Activated naive CD4-positive, alpha-beta T cell treated with anti-CD3 and anti-CD28 coated beads for 36 hours (primary cell): ENCODE measurements around the gene NEFH. TPM values are rescaled to one million over a fixed set of nuclear protein-coding genes. Genes with fewer than 3 reads are reported as not detected.

Source experiments
- CTCF ChIA-PET: fragments of 350-600 bp; sonication (Branson Sonifier 250); formaldehyde crosslinking; loops from one replicate; lab custom pipeline; 2021; ENCODE audit warnings: antibody characterized with exemption; lab: Charles Lee
- DNase-seq: peaks from one replicate; pipeline ENCODE4 v3.0.0-alpha.2; 2020
- H3K27ac Mint-ChIP-seq: one replicate; pipeline ENCODE4 v1.8.0; 2021; ENCODE audit warnings: mild to moderate bottlenecking, mixed read lengths
- H3K27me3 Mint-ChIP-seq: one replicate; pipeline ENCODE4 v1.8.0; 2021; ENCODE audit warnings: low read depth, mixed read lengths
- H3K36me3 Mint-ChIP-seq: one replicate; pipeline ENCODE4 v1.8.0; 2021; ENCODE audit warnings: low read depth, mixed read lengths
- H3K4me1 Mint-ChIP-seq: one replicate; pipeline ENCODE4 v1.8.0; 2021; ENCODE audit warnings: low read depth, mixed read lengths
- H3K4me3 Mint-ChIP-seq: one replicate; pipeline ENCODE4 v1.8.0; 2021; ENCODE audit warnings: mild to moderate bottlenecking, moderate library complexity, mixed read lengths
- H3K9me3 Mint-ChIP-seq: one replicate; pipeline ENCODE4 v1.8.0; 2021; ENCODE audit warnings: mixed read lengths
- intact Hi-C: fragments of 100-400 bp; cut with micrococcal nuclease; formaldehyde crosslinking; loops from one replicate; pipeline ENCODE4 v1.15.1; 2023
- total RNA-seq, 2 experiments: library from RNA; stranded (reverse); gene quantifications; one replicate each; pipeline ENCODE4 v1.2.3, GENCODE V29; 2021

The NEFH gene
- total RNA-seq, 2 experiments from 2014 or later = 2.5 to 3.5 TPM

DNA sequence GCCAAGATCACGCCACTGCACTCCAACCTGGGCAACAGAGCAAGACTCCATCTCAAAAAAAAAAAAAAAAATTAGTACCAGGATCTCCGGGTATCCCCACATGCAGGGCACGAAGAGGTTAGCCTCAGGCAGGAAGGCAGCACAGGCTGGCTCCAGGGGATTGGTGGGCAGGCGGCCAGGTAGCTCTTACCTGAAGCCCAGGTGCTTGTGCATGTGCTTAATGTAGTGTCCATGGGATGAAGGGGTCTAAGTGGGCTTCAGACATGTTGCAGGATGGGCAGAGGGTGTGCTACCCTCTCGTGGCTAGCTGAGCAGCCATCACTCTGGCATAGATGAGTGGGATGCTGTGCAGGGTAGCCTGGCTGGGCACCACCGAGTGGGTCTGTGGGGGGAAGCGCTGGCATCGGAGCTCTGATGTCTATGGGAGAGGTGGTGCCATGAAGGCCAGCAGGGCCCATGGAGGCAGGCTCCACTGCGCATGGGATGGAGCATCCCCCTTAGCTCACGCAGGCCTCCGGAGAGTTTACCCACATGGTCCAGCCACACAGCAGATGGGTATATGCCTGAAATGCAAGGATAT, 30.6 kb upstream of the NEFH start:
- CTCF ChIA-PET = no interaction called here

DNA sequence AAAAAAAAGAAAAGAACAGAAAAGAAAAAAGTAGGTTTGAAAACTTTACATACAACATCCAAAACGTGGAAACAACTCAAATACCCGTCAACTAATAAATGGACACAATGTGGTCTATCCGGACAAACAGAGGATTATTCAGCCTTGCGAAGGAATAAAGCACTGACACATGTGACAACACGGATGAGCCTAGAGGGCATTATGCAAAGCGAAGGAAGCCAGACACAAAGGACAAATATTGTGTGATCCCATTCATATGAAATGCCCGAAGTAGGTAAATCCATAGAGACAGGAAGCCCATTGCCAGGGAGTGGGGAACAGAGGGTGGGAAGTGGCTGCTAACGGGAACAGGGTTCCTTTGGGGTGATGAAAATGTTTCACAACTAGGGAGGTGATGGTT, 29.8 kb upstream of the NEFH start:
- H3K4me3 Mint-ChIP-seq = no peak overlapping the region
- no peaks in the 10 kb centered on the region for H3K36me3 Mint-ChIP-seq
- no peaks in the 10 kb centered on the region for H3K9me3 Mint-ChIP-seq
- intact Hi-C loops = no loop called here
- H3K27me3 Mint-ChIP-seq = no peaks in the 10 kb centered on the region
- no peaks in the 10 kb centered on the region for H3K4me1 Mint-ChIP-seq
- no peak overlapping the region for H3K27ac Mint-ChIP-seq
- no peak for DNase-seq
- CTCF ChIA-PET = no interaction called here

More for the DNA sequence above, 30.6 kb upstream of the NEFH start:
- H3K9me3 Mint-ChIP-seq = no peaks in the 10 kb centered on the region
- H3K27ac Mint-ChIP-seq = no peak overlapping the region
- no peaks in the 10 kb centered on the region for H3K4me1 Mint-ChIP-seq
- no peak for DNase-seq
- H3K27me3 Mint-ChIP-seq = no peaks in the 10 kb centered on the region
- no peak overlapping the region for H3K4me3 Mint-ChIP-seq
- no peaks in the 10 kb centered on the region for H3K36me3 Mint-ChIP-seq
- intact Hi-C loops = no loop called here

DNA sequence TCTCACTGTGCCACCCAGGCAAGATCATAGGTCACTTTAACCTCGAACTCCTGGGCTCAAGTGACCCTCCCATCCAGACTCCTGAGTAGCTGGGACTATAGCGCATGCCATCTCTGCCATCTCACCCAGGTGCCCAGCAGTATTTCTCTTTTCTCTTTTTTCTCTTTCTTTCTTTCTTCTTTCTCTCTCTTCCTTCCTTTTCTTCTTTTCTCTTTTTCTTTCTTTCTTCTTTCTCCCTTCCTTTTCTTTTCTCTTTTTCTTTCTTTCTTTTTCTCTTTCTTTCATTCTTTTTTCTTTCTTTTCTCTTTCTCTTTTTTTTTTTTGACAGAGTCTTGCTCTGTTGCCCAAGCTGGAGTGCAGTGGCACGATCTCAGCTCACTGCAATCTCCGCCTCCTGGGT, 28.2 kb upstream of the NEFH start:
- no peaks in the 10 kb centered on the region for H3K4me1 Mint-ChIP-seq
- H3K36me3 Mint-ChIP-seq = no peaks in the 10 kb centered on the region
- no peaks in the 10 kb centered on the region for H3K27me3 Mint-ChIP-seq
- no peak for DNase-seq
- CTCF ChIA-PET = interaction anchor here (0.6 kb wide), 1 partner anchor 138 kb away, joined by 4 read pairs; no protein-coding TSS in a partner anchor
- no peaks in the 10 kb centered on the region for H3K9me3 Mint-ChIP-seq
- H3K4me3 Mint-ChIP-seq = no peak overlapping the region
- intact Hi-C loops = no loop called here
- H3K27ac Mint-ChIP-seq = no peak overlapping the region

DNA sequence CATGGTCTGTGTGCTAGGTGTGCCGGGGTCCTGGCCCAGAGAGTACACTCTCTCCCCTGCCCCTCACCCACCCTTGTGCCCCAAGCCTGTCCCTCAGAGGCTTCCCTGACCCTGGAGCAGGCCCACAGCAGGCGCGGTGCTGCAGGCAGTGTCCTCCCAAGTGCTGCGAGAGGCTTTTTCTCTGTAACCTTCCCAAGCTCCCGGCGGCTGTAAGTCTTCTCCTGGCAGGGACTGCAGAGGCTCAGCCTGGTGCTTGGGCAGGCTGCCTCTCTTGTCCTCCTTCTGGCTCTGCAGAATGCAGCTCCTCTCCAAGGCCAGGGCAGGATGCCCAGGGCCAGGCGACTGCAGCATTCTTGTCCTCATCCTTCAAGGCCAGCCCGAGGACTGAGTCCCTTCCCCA, 25.7 kb upstream of the NEFH start:
- no peak for DNase-seq
- Mint-ChIP-seq H3K27me3 (no peaks in the 10 kb centered on the region), H3K27ac (no peak overlapping the region), H3K36me3 (no peaks in the 10 kb centered on the region), H3K4me3 (no peak overlapping the region), H3K9me3 (no peaks in the 10 kb centered on the region), H3K4me1 (no peaks in the 10 kb centered on the region)
- CTCF ChIA-PET = no interaction called here
- intact Hi-C loops = no loop called here

DNA sequence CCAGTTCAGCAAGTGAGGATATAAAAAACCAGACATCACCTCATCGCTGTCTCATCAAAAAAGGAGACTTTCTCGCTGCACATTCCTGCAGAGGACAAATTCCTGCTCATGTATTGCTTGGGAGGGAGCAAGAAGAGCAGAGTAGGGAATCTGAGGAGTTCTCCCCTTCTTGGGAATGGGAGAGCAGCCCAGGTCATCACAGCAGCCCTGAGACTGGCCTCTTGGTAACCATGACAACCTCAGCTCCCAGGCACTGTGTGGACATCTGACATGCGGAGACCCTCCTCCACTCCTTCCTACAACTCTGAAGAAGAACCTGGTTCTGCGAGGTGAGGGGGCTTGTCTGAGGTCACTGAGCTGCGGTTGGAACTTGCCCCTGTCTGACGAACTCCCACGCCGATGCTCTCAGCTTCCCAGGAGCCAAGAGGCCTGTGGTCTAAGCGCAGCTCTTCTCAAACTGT, 23.8 kb upstream of the NEFH start:
- intact Hi-C loops = no loop called here
- CTCF ChIA-PET = no interaction called here

DNA sequence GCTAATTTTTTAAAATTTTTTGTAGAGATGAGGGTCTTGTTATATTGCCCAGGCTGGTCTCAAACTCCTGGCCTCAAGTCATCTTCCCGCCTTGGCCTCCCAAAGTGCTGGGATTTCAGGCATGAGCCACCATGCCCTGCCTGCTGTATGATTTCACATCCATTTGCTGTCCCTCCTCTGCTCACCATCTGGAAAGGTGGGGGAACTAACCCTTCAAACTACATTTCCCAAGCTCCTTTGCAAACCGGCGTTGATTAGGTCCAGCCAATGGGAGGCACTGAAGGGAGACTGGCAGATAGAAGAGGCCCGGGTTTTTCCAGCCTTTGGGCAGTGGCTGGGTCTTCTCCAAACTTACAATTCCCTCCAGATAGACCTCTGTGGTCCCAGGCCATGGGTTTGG, 22.3 kb upstream of the NEFH start:
- Mint-ChIP-seq H3K4me1 (no peaks in the 10 kb centered on the region), H3K27ac (no peak overlapping the region), H3K4me3 (no peak overlapping the region), H3K36me3 (no peaks in the 10 kb centered on the region), H3K27me3 (no peaks in the 10 kb centered on the region), H3K9me3 (no peaks in the 10 kb centered on the region)
- intact Hi-C loops = no loop called here
- DNase-seq = peak; percentile 12
- CTCF ChIA-PET = interaction anchor here (0.6 to 0.8 kb wide), 3 partner anchors 12 to 94 kb away, joined by 3 to 5 read pairs (median 3); no protein-coding TSS in a partner anchor

More for the DNA sequence above, 23.8 kb upstream of the NEFH start:
- Mint-ChIP-seq H3K27me3 (no peaks in the 10 kb centered on the region), H3K9me3 (no peaks in the 10 kb centered on the region), H3K4me3 (no peak overlapping the region), H3K27ac (no peak overlapping the region), H3K4me1 (no peaks in the 10 kb centered on the region), H3K36me3 (no peaks in the 10 kb centered on the region)
- DNase-seq = no peak

DNA sequence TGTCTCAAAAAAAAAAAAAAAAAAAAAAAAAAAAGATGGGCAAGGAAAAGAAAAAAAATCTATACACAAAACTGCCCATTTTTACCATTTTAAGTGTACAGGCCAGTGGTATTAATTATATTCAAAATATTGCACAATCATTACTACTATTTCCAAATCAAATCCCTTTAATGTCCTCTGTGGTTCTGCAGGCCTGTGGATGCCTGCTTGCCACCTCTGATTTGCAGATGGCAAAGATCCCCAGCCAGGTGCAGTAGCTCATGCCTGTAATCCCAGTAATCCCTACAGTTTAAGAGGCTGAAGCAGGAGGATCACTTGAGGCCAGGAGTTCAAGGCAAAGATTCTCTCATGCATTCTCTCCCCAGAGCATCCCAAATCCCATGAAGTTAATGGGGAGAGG, 21.5 kb upstream of the NEFH start:
- no peak overlapping the region for H3K27ac Mint-ChIP-seq
- intact Hi-C loops = no loop called here
- no peaks in the 10 kb centered on the region for H3K9me3 Mint-ChIP-seq
- H3K27me3 Mint-ChIP-seq = no peaks in the 10 kb centered on the region
- DNase-seq = no peak
- CTCF ChIA-PET = no interaction called here
- H3K36me3 Mint-ChIP-seq = no peaks in the 10 kb centered on the region
- H3K4me1 Mint-ChIP-seq = no peaks in the 10 kb centered on the region
- H3K4me3 Mint-ChIP-seq = no peak overlapping the region

DNA sequence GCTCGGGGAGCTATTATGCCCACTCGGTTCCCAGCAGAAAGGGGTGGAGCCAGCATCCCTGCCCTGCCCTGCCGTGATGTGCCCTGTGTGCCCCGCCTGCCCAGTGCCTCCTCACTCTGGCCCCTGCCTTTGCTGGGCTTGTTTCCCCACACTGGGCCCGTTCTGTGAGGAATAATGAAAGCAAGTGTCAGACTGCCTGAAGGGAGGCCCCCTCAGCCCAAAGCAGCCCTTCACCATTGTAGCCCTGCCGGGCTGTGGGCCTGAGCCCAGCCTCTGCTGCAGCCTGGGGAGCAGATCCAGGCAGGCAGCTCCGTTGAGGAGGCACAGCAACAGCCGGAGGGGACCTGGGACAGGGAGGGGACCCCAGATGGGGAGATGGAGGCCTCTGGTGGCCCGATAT, 20.2 kb upstream of the NEFH start:
- H3K4me1 Mint-ChIP-seq = no peaks in the 10 kb centered on the region

DNA sequence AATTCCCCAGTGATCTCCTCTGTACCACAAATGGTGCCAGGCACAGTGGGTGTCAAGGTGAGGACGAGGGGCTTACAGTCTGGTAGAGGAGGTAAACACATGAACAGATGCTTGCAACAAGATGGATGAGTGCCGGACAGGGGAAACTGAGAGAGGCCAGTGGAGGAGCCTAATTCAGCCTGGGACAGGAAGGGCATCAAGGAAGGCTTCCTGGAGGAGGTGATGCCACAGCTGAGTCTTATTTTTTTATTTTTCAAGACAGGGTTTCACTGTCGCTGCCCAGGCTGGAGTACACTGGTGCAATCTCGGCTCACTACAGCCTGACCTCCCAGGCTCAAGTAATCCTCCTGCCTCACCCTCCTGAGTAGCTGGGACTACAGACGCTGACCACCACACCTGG, 18.8 kb upstream of the NEFH start:
- Mint-ChIP-seq H3K27ac (no peak overlapping the region), H3K27me3 (no peaks in the 10 kb centered on the region), H3K36me3 (no peaks in the 10 kb centered on the region), H3K4me1 (no peaks in the 10 kb centered on the region), H3K4me3 (no peak overlapping the region), H3K9me3 (no peaks in the 10 kb centered on the region)
- intact Hi-C loops = no loop called here
- CTCF ChIA-PET = interaction anchor here (1.7 kb wide), 1 partner anchor 11 kb away, joined by 4 read pairs; no protein-coding TSS in a partner anchor
- DNase-seq = no peak

More for the DNA sequence above, 20.2 kb upstream of the NEFH start:
- no peak overlapping the region for H3K4me3 Mint-ChIP-seq
- H3K36me3 Mint-ChIP-seq = no peaks in the 10 kb centered on the region
- no peaks in the 10 kb centered on the region for H3K27me3 Mint-ChIP-seq
- H3K9me3 Mint-ChIP-seq = no peaks in the 10 kb centered on the region
- H3K27ac Mint-ChIP-seq = no peak overlapping the region
- CTCF ChIA-PET = no interaction called here
- DNase-seq = no peak
- intact Hi-C loops = no loop called here

DNA sequence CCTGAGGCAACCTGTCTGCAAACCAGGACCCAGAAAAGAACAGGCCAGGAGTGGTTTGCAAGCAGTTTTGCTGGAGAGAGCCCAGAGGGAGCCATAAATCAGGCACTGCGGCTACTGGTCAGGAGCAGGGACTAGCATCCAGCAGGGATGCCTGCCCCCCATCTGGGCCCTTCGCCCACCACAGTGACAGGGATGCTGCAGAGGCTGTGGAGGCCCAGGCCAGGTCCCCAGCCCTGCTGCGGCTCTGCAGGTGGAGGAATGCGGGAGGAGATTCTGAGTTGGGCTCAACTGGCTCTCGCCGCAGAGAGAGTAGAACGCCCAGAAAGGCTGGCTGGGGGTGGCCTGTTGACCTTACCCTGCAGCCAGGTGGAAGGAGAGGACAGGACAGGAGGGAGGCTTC, 16.4 kb upstream of the NEFH start:
- H3K4me1 Mint-ChIP-seq = no peaks in the 10 kb centered on the region
- H3K27ac Mint-ChIP-seq = no peak overlapping the region
- no peaks in the 10 kb centered on the region for H3K36me3 Mint-ChIP-seq
- no peak overlapping the region for H3K4me3 Mint-ChIP-seq
- H3K9me3 Mint-ChIP-seq = no peaks in the 10 kb centered on the region
- CTCF ChIA-PET = no interaction called here
- no peak for DNase-seq
- H3K27me3 Mint-ChIP-seq = peaks cover 3% of the 10 kb centered on the region
- intact Hi-C loops = no loop called here

DNA sequence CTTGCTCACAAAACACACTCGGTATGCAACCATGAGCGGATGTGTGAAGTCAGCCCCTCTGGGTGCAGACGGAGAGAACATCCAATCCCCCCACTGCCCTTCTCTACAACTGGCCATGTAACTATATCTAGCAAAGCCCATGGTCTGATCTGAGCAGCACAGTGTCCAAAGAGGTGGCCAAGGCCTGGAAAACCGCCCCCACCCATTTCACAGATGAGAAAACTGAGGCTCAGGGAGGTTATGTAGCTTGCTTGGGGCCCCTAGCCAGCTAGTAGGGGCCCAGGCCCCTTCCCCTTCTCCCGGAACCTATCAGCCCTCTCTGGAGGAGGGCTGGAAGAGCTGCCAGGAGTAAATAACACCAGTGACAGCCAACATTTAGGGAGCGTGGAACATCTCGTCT, 15.4 kb upstream of the NEFH start:
- Mint-ChIP-seq H3K27ac (no peak overlapping the region), H3K36me3 (no peaks in the 10 kb centered on the region), H3K9me3 (no peaks in the 10 kb centered on the region), H3K4me1 (no peaks in the 10 kb centered on the region), H3K4me3 (no peak overlapping the region), H3K27me3 (peaks cover 3% of the 10 kb centered on the region)
- CTCF ChIA-PET = interaction anchor here (1.1 kb wide), 1 partner anchor 10 kb away, joined by 3 read pairs; no protein-coding TSS in a partner anchor
- intact Hi-C loops = no loop called here
- DNase-seq = no peak

DNA sequence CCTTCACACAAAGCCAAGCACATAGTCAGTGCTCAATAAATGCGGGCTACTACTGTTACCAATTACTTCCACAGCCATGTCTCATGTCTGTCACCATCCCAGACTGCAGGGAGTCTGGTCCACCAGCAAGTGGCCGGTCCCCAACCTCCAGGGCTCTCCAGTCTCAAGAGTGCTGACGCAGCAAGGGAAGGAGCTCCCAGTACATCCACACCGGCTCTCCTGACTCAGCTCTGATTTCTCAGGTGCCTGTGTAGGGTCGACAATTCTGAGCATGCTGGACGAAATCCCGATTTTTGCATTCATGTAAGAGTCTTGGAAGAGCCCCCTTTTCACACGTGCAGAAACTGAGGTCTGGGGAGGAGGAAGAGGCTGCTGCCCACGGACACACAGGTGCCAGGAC, 10.3 kb upstream of the NEFH start:
- intact Hi-C loops = loop anchor here (1.0 kb wide), 1 partner anchor 74 kb away; no protein-coding TSS in a partner anchor
- CTCF ChIA-PET = interaction anchor here (0.7 to 2.5 kb wide), 4 partner anchors 12 to 1066 kb away, joined by 3 to 10 read pairs (median 4); no protein-coding TSS in a partner anchor
- H3K36me3 Mint-ChIP-seq = no peaks in the 10 kb centered on the region
- H3K27me3 Mint-ChIP-seq = peaks cover 9% of the 10 kb centered on the region
- H3K4me3 Mint-ChIP-seq = peak overlapping the region; percentile 17
- no peaks in the 10 kb centered on the region for H3K9me3 Mint-ChIP-seq
- no peak overlapping the region for H3K27ac Mint-ChIP-seq
- no peaks in the 10 kb centered on the region for H3K4me1 Mint-ChIP-seq
- DNase-seq = no peak
